Gastrocnemius medialis (tissue), 4 donors: ENCODE measurements around the gene KPNA2. TPM values are rescaled to one million over a fixed set of nuclear protein-coding genes. Genes with fewer than 3 reads are reported as not detected.
A peak's percentile ranks its signal among the peaks of the same experiment; 100 is the strongest.
"Not testable (repeated sequence)": the region's sequence is repeated elsewhere in the genome, so short reads cannot be mapped to it uniquely, and the experiment has no call there.

Experiments used
- ATAC-seq, 2 donors: fragments of 150-250 bp; one replicate each; pipeline ENCODE4 v1.9.1; 2016
- DNase-seq, 2 donors: peaks; one replicate each; pipeline ENCODE4 v3.0.0-alpha.2; 2019
- H3K27ac ChIP-seq, 4 donors: fragments of 200-600 bp; sonication (generic); 1 replicate in 1 of 4; 2 replicates in 3 of 4; pipeline ENCODE4 v1.5.1; 2016 to 2018; ENCODE audit warnings: mild to moderate bottlenecking in 2 of 4, moderate library complexity in 1 of 4
- H3K27me3 ChIP-seq, 3 donors: fragments of 200-600 bp; sonication (generic) in 2 of 3; 1 replicate in 1 of 3; 2 replicates in 2 of 3; pipeline versions ENCODE4 v1.5.1 to v1.6.0; 2016 to 2019; ENCODE audit warnings: mild to moderate bottlenecking in 1 of 3, moderate library complexity in 1 of 3
- H3K36me3 ChIP-seq, 2 donors: fragments of 200-600 bp; sonication (generic) in 1 of 2; one replicate each; pipeline ENCODE4 v1.5.1; 2017 to 2018
- H3K4me1 ChIP-seq, 2 donors: fragments of 200-600 bp; sonication (generic) in 1 of 2; one replicate each; pipeline ENCODE4 v1.5.1; 2016 to 2017; ENCODE audit warnings: mild to moderate bottlenecking in 2 of 2
- H3K4me3 ChIP-seq, 4 donors: fragments of 200-600 bp; sonication (generic) in 3 of 4; 1 replicate in 1 of 4; 2 replicates in 3 of 4; pipeline ENCODE4 v1.5.1; 2016 to 2019; ENCODE audit warnings: mild to moderate bottlenecking in 2 of 4
- H3K9me3 ChIP-seq, 3 donors: fragments of 200-600 bp; sonication (generic) in 2 of 3; 1 replicate in 1 of 3; 2 replicates in 2 of 3; pipeline ENCODE4 v1.5.1; 2016 to 2019
- CTCF ChIP-seq, 5 experiments: fragments of 450-650 bp in 3 of 5; fragments of 200-600 bp in 2 of 5; sonication (generic) in 2 of 5; IDR thresholded peaks in 4 of 5; conservative IDR thresholded peaks in 1 of 5; 1 replicate in 4 of 5; 2 replicates in 1 of 5; pipeline ENCODE4 v1.5.1; 2016 to 2019; ENCODE audit warnings: antibody characterized with exemption in 5 of 5, mild to moderate bottlenecking in 3 of 5, moderate library complexity in 3 of 5
- POLR2A ChIP-seq, 2 donors: fragments of 450-650 bp; IDR thresholded peaks; one replicate each; pipeline ENCODE4 v1.6.1; 2017; ENCODE audit warnings: antibody characterized with exemption in 2 of 2, mild to moderate bottlenecking in 2 of 2, moderate library complexity in 2 of 2
- in situ Hi-C, 4 donors: fragments of 200-750 bp; cut with MboI; loops; one replicate each; pipeline versions ENCODE4 v1.15.0 to v1.8.0; 2017; ENCODE audit warnings: low sequenced_read_pairs in 4 of 4
- intact Hi-C: fragments of 100-400 bp; cut with DNase I; formaldehyde crosslinking; loops from one replicate; pipeline ENCODE4 v1.15.1; 2023; ENCODE audit warnings: low total_unique reads
- total RNA-seq, 4 donors: library from RNA; depleted of rRNA; stranded (reverse); fragments of >200 nt; gene quantifications; one replicate each; pipeline versions ENCODE4 v1.1.0 to v1.2.3, GENCODE V29; 2016

The KPNA2 gene
- total RNA-seq, 4 donors from 2014 or later = 14.5 to 23.3 (median 19.3) TPM

- intact Hi-C loops = loop anchor here (5.0 to 10.0 kb wide), 2 partner anchors 209 to 322 kb away; partner anchors contain the start of genes BPTF and NOL11
Observed at GRCh38 chr17:68036304-68037147, 991 bp downstream of the KPNA2 start.

GRCh38 chr17:68047153-68047846 is 11.8 kb downstream of the KPNA2 start:
- Histone ChIP-seq H3K9me3 (no peaks in the 10 kb centered on the region), H3K4me3 (no peak overlapping the region), H3K27me3 (no peaks in the 10 kb centered on the region), H3K27ac (no peak overlapping the region), H3K4me1 (no peaks in the 10 kb centered on the region), H3K36me3 (peaks cover 0 to 49% of the 10 kb centered on the region in 2 donors)
- TF ChIP-seq CTCF (IDR thresholded peaks at IDR 0.05 in 4 of 5, conservative IDR thresholded peaks at IDR 0.05 in 1 of 5) = no peak
- no peak for TF ChIP-seq POLR2A (IDR thresholded peaks at IDR 0.05)
- ATAC-seq (no peak), DNase-seq (no peak)
- in situ Hi-C loops = no loop called here
- intact Hi-C loops = no loop called here

More at GRCh38 chr17:68036304-68037147, 991 bp downstream of the KPNA2 start:
- Histone ChIP-seq H3K4me3 (peak overlapping the region; percentile 70 to 100 (median 96)), H3K36me3 (peaks cover 0 to 43% of the 10 kb centered on the region in 2 donors), H3K27ac (peak overlapping the region; percentile 84 to 96 (median 86)), H3K4me1 (peaks cover 12 to 13% of the 10 kb centered on the region in 2 donors), H3K27me3 (no peaks in the 10 kb centered on the region), H3K9me3 (no peaks in the 10 kb centered on the region)
- DNase-seq = no peak
- no peak for ATAC-seq
- TF ChIP-seq CTCF (IDR thresholded peaks at IDR 0.05 in 4 of 5, conservative IDR thresholded peaks at IDR 0.05 in 1 of 5) (no peak), POLR2A (IDR thresholded peaks at IDR 0.05) (no peak)
- in situ Hi-C loops = no loop called here

GRCh38 chr17:68047890-68048542 is 12.5 kb downstream of the KPNA2 start:
- H3K27ac ChIP-seq, intact Hi-C loops, H3K9me3 ChIP-seq, H3K4me1 ChIP-seq, H3K27me3 ChIP-seq, in situ Hi-C loops, H3K4me3 ChIP-seq: not testable (repeated sequence)
- ATAC-seq = peak in 1 of 2 donors; percentile 58
- DNase-seq = peak in 1 of 2 donors; percentile 25
- H3K36me3 ChIP-seq = peaks cover 0 to 42% of the 10 kb centered on the region in 2 donors

GRCh38 chr17:68048996-68049395 is 13.5 kb downstream of the KPNA2 start:
- no peak for DNase-seq
- in situ Hi-C loops (no loop called here), intact Hi-C loops (no loop called here)
- no peak overlapping the region for H3K27ac ChIP-seq
- H3K4me3 ChIP-seq = no peak overlapping the region
- no peaks in the 10 kb centered on the region for H3K4me1 ChIP-seq
- H3K27me3 ChIP-seq = no peaks in the 10 kb centered on the region
- TF ChIP-seq POLR2A (IDR thresholded peaks at IDR 0.05) (no peak), CTCF (IDR thresholded peaks at IDR 0.05 in 4 of 5, conservative IDR thresholded peaks at IDR 0.05 in 1 of 5) (no peak)
- H3K9me3 ChIP-seq = no peaks in the 10 kb centered on the region
- peaks cover 0 to 32% of the 10 kb centered on the region in 2 donors for H3K36me3 ChIP-seq
- ATAC-seq = no peak

GRCh38 chr17:68049812-68050437 is 14.4 kb downstream of the KPNA2 start:
- H3K27ac ChIP-seq, H3K4me1 ChIP-seq, in situ Hi-C loops, intact Hi-C loops, H3K27me3 ChIP-seq, H3K4me3 ChIP-seq, DNase-seq, H3K9me3 ChIP-seq, ATAC-seq: not testable (repeated sequence)
- H3K36me3 ChIP-seq = peaks cover 0 to 23% of the 10 kb centered on the region in 2 donors

GRCh38 chr17:68051321-68052312 is 16.1 kb downstream of the KPNA2 start:
- DNase-seq, in situ Hi-C loops, H3K4me1 ChIP-seq, H3K27ac ChIP-seq, H3K9me3 ChIP-seq, ATAC-seq, H3K27me3 ChIP-seq, H3K36me3 ChIP-seq, intact Hi-C loops, H3K4me3 ChIP-seq: not testable (repeated sequence)
